ENCODE data around the gene CACUL1.

GRCh38 chr10:118704711-118705110 lies 50.1 kb downstream of the CACUL1 start:
- no peak for TF ChIP-seq ZNF445 (CRISPR knock-in tag; IDR thresholded peaks at IDR 0.05; ENCODE audit: low read depth)
- TF ChIP-seq NFYB (IDR thresholded peaks at IDR 0.05; ENCODE audit: extremely low read depth, insufficient read length): no peak
- TF ChIP-seq ZNF436 (CRISPR knock-in tag; IDR thresholded peaks at IDR 0.05): no peak

Measured in K562 (cell line).